ENCODE results near the gene PAQR3. TPM values are rescaled to one million over a fixed set of nuclear protein-coding genes. Genes with fewer than 3 reads are reported as not detected.
A peak's percentile ranks its signal among the peaks of the same experiment; 100 is the strongest.
"Not testable (repeated sequence)": the region's sequence is repeated elsewhere in the genome, so short reads cannot be mapped to it uniquely, and the experiment has no call there.

The PAQR3 gene
- polyA plus RNA-seq, 2 donors, result 2.1 to 4.0 TPM

GRCh38 chr4:78937837-78938236, 1.4 kb downstream of the PAQR3 start:
- WGBS, 2 donors, result 90 to 93% methylated on average over 4 of the region's 4 CpGs
- peak overlapping the region in 1 of 2 donors; percentile 11 for H3K4me3 ChIP-seq (ENCODE audit: low read depth in 1 of 2, low read length in 2 of 2)

DNA sequence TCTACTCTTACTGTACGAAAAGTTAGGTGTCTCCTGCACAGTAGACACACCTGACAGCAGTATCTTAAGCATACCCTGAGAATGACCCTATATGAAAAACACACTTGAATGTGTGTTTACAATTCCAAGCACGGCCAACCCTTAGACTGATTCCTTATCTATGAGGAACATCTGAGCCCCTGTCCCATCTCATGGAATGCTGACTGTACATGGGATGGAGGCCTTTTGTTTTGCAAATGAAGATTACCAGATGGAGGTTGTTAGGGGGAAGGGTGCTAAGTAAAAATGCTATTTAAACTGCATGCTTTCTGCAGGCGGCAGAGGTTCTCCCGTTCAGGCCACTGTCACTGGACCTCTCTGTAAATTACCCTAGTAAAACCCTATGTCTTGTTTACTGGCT, 2.2 kb downstream of the PAQR3 start:
- Histone ChIP-seq H3K9me3 (ENCODE audit: control insufficient read depth in 2 of 2, insufficient read depth in 1 of 2, low read depth in 1 of 2, low read length in 1 of 2) (no peaks in the 10 kb centered on the region), H3K27ac (ENCODE audit: low read depth in 2 of 2, low read length in 1 of 2) (no peak overlapping the region), H3K36me3 (ENCODE audit: control insufficient read depth in 2 of 2, insufficient read depth in 2 of 2, low read length in 1 of 2) (no peaks in the 10 kb centered on the region), H3K4me1 (ENCODE audit: control insufficient read depth in 2 of 2, insufficient read depth in 2 of 2, low read length in 1 of 2) (peaks cover 0 to 4% of the 10 kb centered on the region in 2 donors), H3K27me3 (ENCODE audit: control insufficient read depth in 1 of 2, insufficient read depth in 2 of 2, low read length in 2 of 2) (no peaks in the 10 kb centered on the region), H3K4me3 (ENCODE audit: low read depth in 1 of 2, low read length in 2 of 2) (no peak overlapping the region)
- 84 to 88% methylated on average over 4 of the region's 4 CpGs for WGBS, 2 donors

More at GRCh38 chr4:78937837-78938236, 1.4 kb downstream of the PAQR3 start:
- H3K27ac ChIP-seq (ENCODE audit: low read depth in 2 of 2, low read length in 1 of 2), result no peak overlapping the region
- H3K9me3 ChIP-seq (ENCODE audit: control insufficient read depth in 2 of 2, insufficient read depth in 1 of 2, low read depth in 1 of 2, low read length in 1 of 2), result no peaks in the 10 kb centered on the region
- H3K36me3 ChIP-seq (ENCODE audit: control insufficient read depth in 2 of 2, insufficient read depth in 2 of 2, low read length in 1 of 2), result no peaks in the 10 kb centered on the region
- H3K4me1 ChIP-seq (ENCODE audit: control insufficient read depth in 2 of 2, insufficient read depth in 2 of 2, low read length in 1 of 2), result peaks cover 0 to 4% of the 10 kb centered on the region in 2 donors
- H3K27me3 ChIP-seq (ENCODE audit: control insufficient read depth in 1 of 2, insufficient read depth in 2 of 2, low read length in 2 of 2), result no peaks in the 10 kb centered on the region

GRCh38 chr4:78930016-78930629, 9.1 kb downstream of the PAQR3 start:
- no peak overlapping the region for H3K4me3 ChIP-seq (ENCODE audit: low read depth in 1 of 2, low read length in 2 of 2)
- no peaks in the 10 kb centered on the region for H3K9me3 ChIP-seq (ENCODE audit: control insufficient read depth in 2 of 2, insufficient read depth in 1 of 2, low read depth in 1 of 2, low read length in 1 of 2)
- H3K27me3 ChIP-seq (ENCODE audit: control insufficient read depth in 1 of 2, insufficient read depth in 2 of 2, low read length in 2 of 2), result no peaks in the 10 kb centered on the region
- 96 to 97% methylated on average over 6 of the region's 6 CpGs for WGBS, 2 donors
- H3K36me3 ChIP-seq (ENCODE audit: control insufficient read depth in 2 of 2, insufficient read depth in 2 of 2, low read length in 1 of 2), result peaks cover 0 to 3% of the 10 kb centered on the region in 2 donors
- no peaks in the 10 kb centered on the region for H3K4me1 ChIP-seq (ENCODE audit: control insufficient read depth in 2 of 2, insufficient read depth in 2 of 2, low read length in 1 of 2)
- H3K27ac ChIP-seq (ENCODE audit: low read depth in 2 of 2, low read length in 1 of 2), result no peak overlapping the region

DNA sequence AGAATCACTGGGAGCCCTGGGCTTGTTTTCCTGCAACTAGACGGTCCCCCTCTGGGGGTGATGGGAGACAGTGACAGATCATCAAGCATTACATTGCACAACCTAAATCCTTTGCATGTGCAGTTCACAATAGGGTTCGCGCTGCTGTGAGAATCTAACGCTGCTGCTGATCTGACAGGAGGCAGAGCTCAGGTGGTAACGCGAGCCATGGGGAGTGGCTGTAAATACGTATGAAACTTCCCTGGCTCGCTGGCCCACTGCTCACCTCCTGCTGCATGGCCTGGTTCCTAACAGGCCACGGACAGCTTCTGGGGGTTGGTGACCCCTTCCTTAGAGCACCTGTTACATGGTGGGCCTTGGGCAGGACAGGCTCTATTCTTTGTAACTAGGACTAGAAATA, 10.4 kb downstream of the PAQR3 start:
- Histone ChIP-seq H3K9me3 (ENCODE audit: control insufficient read depth in 2 of 2, insufficient read depth in 1 of 2, low read depth in 1 of 2, low read length in 1 of 2) (no peaks in the 10 kb centered on the region), H3K36me3 (ENCODE audit: control insufficient read depth in 2 of 2, insufficient read depth in 2 of 2, low read length in 1 of 2) (peaks cover 0 to 3% of the 10 kb centered on the region in 2 donors), H3K27ac (ENCODE audit: low read depth in 2 of 2, low read length in 1 of 2) (no peak overlapping the region), H3K4me1 (ENCODE audit: control insufficient read depth in 2 of 2, insufficient read depth in 2 of 2, low read length in 1 of 2) (no peaks in the 10 kb centered on the region), H3K27me3 (ENCODE audit: control insufficient read depth in 1 of 2, insufficient read depth in 2 of 2, low read length in 2 of 2) (no peaks in the 10 kb centered on the region), H3K4me3 (ENCODE audit: low read depth in 1 of 2, low read length in 2 of 2) (no peak overlapping the region)
- 92 to 94% methylated on average over 9 of the region's 9 CpGs for WGBS, 2 donors

GRCh38 chr4:78926826-78927225, 12.4 kb downstream of the PAQR3 start:
- H3K27me3 ChIP-seq (ENCODE audit: control insufficient read depth in 1 of 2, insufficient read depth in 2 of 2, low read length in 2 of 2), result no peaks in the 10 kb centered on the region
- no peaks in the 10 kb centered on the region for H3K4me1 ChIP-seq (ENCODE audit: control insufficient read depth in 2 of 2, insufficient read depth in 2 of 2, low read length in 1 of 2)
- no peak overlapping the region for H3K4me3 ChIP-seq (ENCODE audit: low read depth in 1 of 2, low read length in 2 of 2)
- H3K36me3 ChIP-seq (ENCODE audit: control insufficient read depth in 2 of 2, insufficient read depth in 2 of 2, low read length in 1 of 2), result peaks cover 0 to 3% of the 10 kb centered on the region in 2 donors
- no peak overlapping the region for H3K27ac ChIP-seq (ENCODE audit: low read depth in 2 of 2, low read length in 1 of 2)
- WGBS, 2 donors, result 69 to 71% methylated on average over 1 of the region's 1 CpG
- H3K9me3 ChIP-seq (ENCODE audit: control insufficient read depth in 2 of 2, insufficient read depth in 1 of 2, low read depth in 1 of 2, low read length in 1 of 2), result no peaks in the 10 kb centered on the region

DNA sequence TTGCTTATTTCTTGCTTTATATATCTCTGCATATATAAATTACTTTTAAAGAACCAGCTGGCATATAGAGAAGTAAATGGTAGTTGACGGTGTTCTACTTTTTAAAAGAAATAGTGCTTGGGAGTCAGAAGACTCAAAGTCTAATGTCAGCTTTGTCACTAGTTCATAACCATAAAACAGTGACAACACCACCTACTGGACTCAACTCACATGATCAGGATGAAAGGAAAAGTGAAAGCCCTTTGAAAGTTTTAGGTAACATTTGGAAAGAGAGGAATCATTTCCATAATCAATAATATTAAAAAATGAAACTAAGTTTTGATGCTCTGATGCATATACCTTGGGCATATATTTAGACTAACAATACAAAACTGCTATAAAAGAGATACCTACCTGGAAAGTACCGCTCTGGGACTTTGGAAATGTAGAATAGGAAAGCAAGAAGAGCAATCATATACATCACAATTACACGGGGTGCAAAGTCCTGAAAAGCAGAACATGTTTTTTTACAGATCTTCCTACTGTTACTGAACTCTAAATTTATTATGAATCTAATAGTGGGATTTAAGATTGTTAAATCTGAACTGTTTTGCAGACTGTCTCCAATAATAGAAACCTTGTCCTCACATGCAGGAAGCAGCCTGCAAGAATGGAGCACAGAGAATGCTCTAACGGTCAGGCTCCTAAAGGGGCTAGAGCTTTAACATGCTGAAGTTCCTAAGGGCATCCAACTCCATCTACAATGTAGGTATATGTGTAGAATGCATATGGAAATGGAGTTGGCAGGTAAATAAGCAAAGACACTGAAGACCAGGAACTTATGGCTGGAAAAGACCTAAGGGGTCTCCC, 15.6 kb downstream of the PAQR3 start:
- 77 to 88% methylated on average over 4 of the region's 4 CpGs for WGBS, 2 donors
- Histone ChIP-seq H3K27me3 (ENCODE audit: control insufficient read depth in 1 of 2, insufficient read depth in 2 of 2, low read length in 2 of 2) (no peaks in the 10 kb centered on the region), H3K27ac (ENCODE audit: low read depth in 2 of 2, low read length in 1 of 2) (no peak overlapping the region), H3K4me1 (ENCODE audit: control insufficient read depth in 2 of 2, insufficient read depth in 2 of 2, low read length in 1 of 2) (no peaks in the 10 kb centered on the region), H3K9me3 (ENCODE audit: control insufficient read depth in 2 of 2, insufficient read depth in 1 of 2, low read depth in 1 of 2, low read length in 1 of 2) (no peaks in the 10 kb centered on the region), H3K36me3 (ENCODE audit: control insufficient read depth in 2 of 2, insufficient read depth in 2 of 2, low read length in 1 of 2) (no peaks in the 10 kb centered on the region), H3K4me3 (ENCODE audit: low read depth in 1 of 2, low read length in 2 of 2) (no peak overlapping the region)

- Histone ChIP-seq H3K9me3 (ENCODE audit: control insufficient read depth in 2 of 2, insufficient read depth in 1 of 2, low read depth in 1 of 2, low read length in 1 of 2) (no peaks in the 10 kb centered on the region), H3K36me3 (ENCODE audit: control insufficient read depth in 2 of 2, insufficient read depth in 2 of 2, low read length in 1 of 2) (no peaks in the 10 kb centered on the region), H3K27ac (ENCODE audit: low read depth in 2 of 2, low read length in 1 of 2) (no peak overlapping the region), H3K4me3 (ENCODE audit: low read depth in 1 of 2, low read length in 2 of 2) (no peak overlapping the region), H3K4me1 (ENCODE audit: control insufficient read depth in 2 of 2, insufficient read depth in 2 of 2, low read length in 1 of 2) (no peaks in the 10 kb centered on the region), H3K27me3 (ENCODE audit: control insufficient read depth in 1 of 2, insufficient read depth in 2 of 2, low read length in 2 of 2) (no peaks in the 10 kb centered on the region)
- WGBS, 2 donors, result 89 to 91% methylated on average over 4 of the region's 4 CpGs
Measured at GRCh38 chr4:78922207-78922606, 17.0 kb downstream of the PAQR3 start.

DNA sequence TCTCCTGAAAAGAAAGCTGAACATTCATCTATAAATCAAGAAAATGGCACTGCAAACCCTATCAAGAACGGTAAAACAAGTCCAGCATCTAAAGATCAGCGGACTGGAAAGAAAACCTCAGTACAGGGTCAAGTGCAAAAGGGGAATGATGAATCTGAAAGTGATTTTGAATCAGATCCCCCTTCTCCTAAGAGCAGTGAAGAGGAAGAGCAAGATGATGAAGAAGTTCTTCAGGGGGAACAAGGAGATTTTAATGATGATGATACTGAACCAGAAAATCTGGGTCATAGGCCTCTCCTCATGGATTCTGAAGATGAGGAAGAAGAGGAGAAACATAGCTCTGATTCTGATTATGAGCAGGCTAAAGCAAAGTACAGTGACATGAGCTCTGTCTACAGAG, 28.6 kb downstream of the PAQR3 start:
- H3K4me3 ChIP-seq (ENCODE audit: low read depth in 1 of 2, low read length in 2 of 2), result no peak overlapping the region
- H3K36me3 ChIP-seq (ENCODE audit: control insufficient read depth in 2 of 2, insufficient read depth in 2 of 2, low read length in 1 of 2), result peaks cover 3 to 5% of the 10 kb centered on the region in 2 donors
- H3K9me3 ChIP-seq (ENCODE audit: control insufficient read depth in 2 of 2, insufficient read depth in 1 of 2, low read depth in 1 of 2, low read length in 1 of 2), result no peaks in the 10 kb centered on the region
- H3K27ac ChIP-seq (ENCODE audit: low read depth in 2 of 2, low read length in 1 of 2), result no peak overlapping the region
- no peaks in the 10 kb centered on the region for H3K27me3 ChIP-seq (ENCODE audit: control insufficient read depth in 1 of 2, insufficient read depth in 2 of 2, low read length in 2 of 2)
- no peaks in the 10 kb centered on the region for H3K4me1 ChIP-seq (ENCODE audit: control insufficient read depth in 2 of 2, insufficient read depth in 2 of 2, low read length in 1 of 2)
- WGBS, 2 donors, result 95 to 96% methylated on average over 2 of the region's 2 CpGs

DNA sequence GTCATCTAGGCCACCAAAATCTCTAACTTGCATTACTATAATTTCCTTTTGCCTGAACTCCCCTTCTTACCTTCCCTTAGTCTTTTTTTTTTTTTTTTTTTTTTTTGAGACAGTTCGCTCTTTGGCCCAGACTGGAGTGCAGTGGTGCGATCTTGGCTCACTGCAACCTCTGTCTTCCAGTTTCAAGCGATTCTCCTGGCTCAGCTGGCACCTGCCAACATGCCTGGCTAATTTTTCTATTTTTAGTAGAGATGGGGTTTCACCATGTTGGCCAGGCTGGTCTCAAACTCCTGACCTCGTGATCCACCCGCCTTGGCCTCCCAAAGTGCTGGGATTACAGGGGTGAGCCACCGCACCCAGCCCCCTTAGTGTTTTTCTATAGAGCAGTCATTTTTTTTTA, 30.3 kb downstream of the PAQR3 start:
- H3K4me1 ChIP-seq (ENCODE audit: control insufficient read depth in 2 of 2, insufficient read depth in 2 of 2, low read length in 1 of 2); H3K36me3 ChIP-seq (ENCODE audit: control insufficient read depth in 2 of 2, insufficient read depth in 2 of 2, low read length in 1 of 2); H3K27me3 ChIP-seq (ENCODE audit: control insufficient read depth in 1 of 2, insufficient read depth in 2 of 2, low read length in 2 of 2); H3K4me3 ChIP-seq (ENCODE audit: low read depth in 1 of 2, low read length in 2 of 2); H3K27ac ChIP-seq (ENCODE audit: low read depth in 2 of 2, low read length in 1 of 2); H3K9me3 ChIP-seq (ENCODE audit: control insufficient read depth in 2 of 2, insufficient read depth in 1 of 2, low read depth in 1 of 2, low read length in 1 of 2): not testable (repeated sequence)
- WGBS, 2 donors, result 96% methylated on average over 6 of the region's 6 CpGs

- no peaks in the 10 kb centered on the region for H3K9me3 ChIP-seq (ENCODE audit: control insufficient read depth in 2 of 2, insufficient read depth in 1 of 2, low read depth in 1 of 2, low read length in 1 of 2)
- no peaks in the 10 kb centered on the region for H3K4me1 ChIP-seq (ENCODE audit: control insufficient read depth in 2 of 2, insufficient read depth in 2 of 2, low read length in 1 of 2)
- H3K27ac ChIP-seq (ENCODE audit: low read depth in 2 of 2, low read length in 1 of 2), result no peak overlapping the region
- WGBS, 2 donors, result 93 to 97% methylated on average over 6 of the region's 6 CpGs
- H3K36me3 ChIP-seq (ENCODE audit: control insufficient read depth in 2 of 2, insufficient read depth in 2 of 2, low read length in 1 of 2), result peaks cover 3 to 5% of the 10 kb centered on the region in 2 donors
- no peak overlapping the region for H3K4me3 ChIP-seq (ENCODE audit: low read depth in 1 of 2, low read length in 2 of 2)
- H3K27me3 ChIP-seq (ENCODE audit: control insufficient read depth in 1 of 2, insufficient read depth in 2 of 2, low read length in 2 of 2), result no peaks in the 10 kb centered on the region
Measured at GRCh38 chr4:78907638-78908037, 31.6 kb downstream of the PAQR3 start.

All from esophagus (tissue), 2 donors.